ENCODE results near the gene ASAP2.
"Not testable (repeated sequence)": the region's sequence is repeated elsewhere in the genome, so short reads cannot be mapped to it uniquely, and the experiment has no call there.

The ASAP2 gene

GRCh38 chr2:9256570-9257043, 50.0 kb downstream of the ASAP2 start:
- no peak for DNase-seq

DNA sequence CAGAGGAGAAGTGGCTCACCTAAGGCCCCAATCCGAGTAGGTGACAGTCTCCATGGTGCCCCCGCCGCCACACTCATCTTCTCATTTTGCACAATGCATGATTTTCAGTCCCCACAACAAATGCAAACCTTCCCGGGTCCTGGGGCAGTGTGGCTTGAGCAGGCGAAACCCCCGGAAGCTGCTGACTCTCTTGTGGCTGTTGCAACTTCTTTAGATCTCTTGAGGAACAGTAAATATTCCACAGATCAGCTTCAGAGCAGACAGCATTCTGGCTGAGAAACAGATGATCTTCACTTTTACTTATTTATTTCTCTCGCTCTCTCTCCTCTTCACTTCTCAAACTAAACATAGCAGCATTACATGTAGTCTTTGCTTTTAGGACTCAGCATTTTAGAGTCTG, 51.9 kb downstream of the ASAP2 start:
- DNase-seq, result no peak

DNA sequence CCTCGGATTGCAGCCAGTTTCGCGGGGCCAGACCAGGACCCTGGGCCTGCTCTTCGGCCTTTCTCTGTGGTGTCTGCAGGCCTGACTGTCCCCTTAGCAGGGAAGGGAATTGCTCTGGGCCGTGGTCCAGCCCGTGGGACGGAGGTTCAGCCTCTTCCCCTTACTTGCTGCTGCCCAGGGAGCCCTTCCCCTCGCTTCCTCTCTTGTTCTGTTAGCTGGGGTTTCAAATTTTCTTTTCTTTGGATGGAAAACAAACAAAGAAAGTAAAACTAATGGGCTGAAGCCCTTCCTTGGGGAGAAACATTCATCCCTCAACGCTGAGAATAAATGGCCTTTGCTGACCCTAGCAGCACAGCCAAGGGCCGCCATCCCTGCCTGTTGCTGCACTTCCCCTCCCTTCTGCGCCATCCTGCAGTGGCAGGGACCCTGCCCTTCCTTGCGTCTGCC, 52.4 kb downstream of the ASAP2 start:
- DNase-seq, result no peak

GRCh38 chr2:9260464-9260918, 53.9 kb downstream of the ASAP2 start:
- DNase-seq, result no peak

DNA sequence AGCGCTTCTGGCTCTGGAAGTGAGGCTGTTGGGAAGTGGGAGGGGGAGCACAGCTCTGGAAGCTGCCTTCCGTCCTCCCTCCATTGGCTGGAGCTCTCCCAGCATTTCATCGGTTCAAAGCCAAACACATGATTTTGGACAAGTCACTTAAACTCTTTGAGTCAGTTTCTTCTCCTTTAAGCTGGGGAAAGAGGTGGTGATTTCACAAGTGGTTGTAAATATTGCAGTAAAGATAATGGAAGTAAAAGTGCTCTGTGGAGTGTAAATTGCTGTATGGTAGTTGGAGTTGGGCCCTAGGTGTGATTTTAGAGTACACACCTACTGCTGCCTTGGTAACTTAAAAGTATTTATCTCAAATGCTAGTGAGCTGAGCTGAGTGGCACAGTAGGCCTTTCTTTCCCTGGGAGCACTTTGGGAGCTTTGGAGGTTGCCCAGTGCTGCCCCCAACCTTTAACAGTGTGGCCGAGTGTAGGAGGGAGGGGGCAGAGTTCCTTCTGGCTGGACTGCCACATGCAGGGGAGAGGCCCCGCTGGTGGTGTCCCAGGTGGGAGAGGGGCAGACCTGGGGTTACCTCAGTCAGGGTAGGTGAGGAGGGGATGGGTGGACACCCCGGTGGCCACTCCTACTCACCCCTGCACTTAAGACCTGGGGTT, 54.7 kb downstream of the ASAP2 start:
- DNase-seq, result no peak

DNA sequence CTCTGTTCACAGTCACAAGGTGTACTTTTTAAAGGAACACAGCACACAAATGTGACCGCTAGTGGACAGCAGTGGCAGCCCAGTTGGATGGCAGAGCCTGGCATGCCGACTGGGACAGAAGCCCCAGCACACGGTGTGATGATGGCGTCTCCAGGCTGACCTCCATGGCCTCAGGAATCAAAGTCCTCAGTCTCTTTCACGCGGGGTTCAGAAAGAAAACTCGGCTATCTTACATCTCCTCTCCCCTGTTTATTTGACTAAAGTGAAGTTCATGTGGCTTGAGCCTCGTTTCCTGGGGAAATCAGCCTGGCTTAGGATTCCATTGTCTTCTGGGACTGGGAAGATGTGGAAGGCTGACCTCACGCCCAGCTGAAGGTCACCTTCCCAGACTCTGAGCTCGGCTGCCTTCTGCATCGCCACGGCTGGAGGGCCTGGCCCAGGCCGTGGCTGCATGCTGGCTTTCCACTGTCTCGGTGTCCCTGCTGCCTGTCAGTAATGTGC, 56.1 kb downstream of the ASAP2 start:
- DNase-seq, result no peak

- no peak for DNase-seq
Measured at GRCh38 chr2:9263428-9263827, 56.8 kb downstream of the ASAP2 start.

- no peak for DNase-seq
Measured at GRCh38 chr2:9264301-9264700, 57.7 kb downstream of the ASAP2 start.

- DNase-seq, result no peak
Measured at GRCh38 chr2:9266711-9267110, 60.1 kb downstream of the ASAP2 start.

GRCh38 chr2:9267286-9267685, 60.7 kb downstream of the ASAP2 start:
- DNase-seq, result not testable (repeated sequence)

DNA sequence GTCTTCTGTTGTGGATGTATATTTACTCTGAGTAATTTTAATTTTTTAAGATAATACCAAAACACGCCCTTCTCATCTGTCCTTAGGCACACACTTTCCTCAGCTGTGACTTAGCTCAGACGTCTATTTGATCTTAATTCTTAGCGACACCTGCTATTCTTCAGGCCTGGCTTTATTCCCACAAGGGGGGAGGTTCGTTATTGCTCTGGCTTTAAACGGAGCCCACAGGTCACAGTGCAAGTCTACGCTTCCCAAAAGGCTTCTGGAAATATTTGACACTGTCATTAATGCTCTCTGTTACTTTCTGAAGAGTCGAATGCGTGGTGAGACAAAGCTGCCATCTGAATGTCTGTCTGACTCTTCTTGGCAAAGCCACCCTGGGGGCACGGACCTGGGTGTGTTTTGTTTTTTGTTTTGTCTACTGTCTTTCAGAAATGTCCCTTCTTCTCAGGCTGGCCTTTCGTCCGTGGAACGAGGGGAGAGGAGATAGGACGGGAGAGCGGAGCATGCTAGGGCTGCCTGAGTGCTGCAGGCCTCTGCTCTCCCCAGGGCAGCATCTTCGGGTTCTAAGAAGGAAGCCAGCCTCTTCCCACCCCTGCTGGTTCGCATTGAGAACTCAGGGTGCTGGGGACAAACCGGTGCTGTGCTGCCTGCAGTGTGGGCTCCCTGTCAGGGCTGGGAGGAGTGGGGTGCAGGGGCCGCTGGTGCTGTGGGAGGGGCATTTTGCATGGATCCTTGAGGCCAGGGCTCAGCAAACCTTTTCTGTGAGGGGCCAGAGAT, 61.9 kb downstream of the ASAP2 start:
- no peak for DNase-seq

GRCh38 chr2:9269295-9269694, 62.7 kb downstream of the ASAP2 start:
- no peak for DNase-seq

DNA sequence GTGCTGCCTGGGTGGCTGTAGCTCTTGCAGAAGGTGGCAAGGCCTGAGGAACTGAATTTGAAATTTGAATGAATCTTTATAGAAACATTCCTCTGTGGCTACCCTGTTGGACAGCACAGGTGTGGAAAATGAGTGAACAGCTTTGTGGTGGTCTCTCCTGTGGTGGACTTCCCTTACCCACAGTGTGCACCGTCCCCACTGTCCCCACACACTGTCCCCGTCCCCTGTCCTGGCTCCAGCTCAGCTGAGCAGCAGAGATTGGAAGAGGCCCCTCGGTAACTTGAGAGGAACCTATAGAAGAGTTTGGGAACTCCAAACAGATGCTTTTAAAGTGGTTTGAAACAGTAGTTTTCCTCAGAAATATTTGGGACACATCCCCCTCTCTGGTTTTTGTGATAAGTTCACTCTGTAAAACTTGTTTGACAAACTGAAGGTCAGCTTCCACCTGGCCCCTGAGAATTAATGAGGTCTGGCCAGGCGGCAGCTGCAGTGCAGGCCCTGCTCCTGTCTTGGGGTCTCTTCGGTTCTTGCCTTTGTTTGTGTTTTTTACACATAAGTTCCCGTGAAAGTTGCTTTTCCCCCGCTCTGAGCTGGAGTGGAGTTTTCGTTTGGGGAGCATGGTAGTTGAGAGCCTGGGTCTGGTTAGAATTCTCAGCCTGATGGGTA, 63.2 kb downstream of the ASAP2 start:
- no peak for DNase-seq

DNA sequence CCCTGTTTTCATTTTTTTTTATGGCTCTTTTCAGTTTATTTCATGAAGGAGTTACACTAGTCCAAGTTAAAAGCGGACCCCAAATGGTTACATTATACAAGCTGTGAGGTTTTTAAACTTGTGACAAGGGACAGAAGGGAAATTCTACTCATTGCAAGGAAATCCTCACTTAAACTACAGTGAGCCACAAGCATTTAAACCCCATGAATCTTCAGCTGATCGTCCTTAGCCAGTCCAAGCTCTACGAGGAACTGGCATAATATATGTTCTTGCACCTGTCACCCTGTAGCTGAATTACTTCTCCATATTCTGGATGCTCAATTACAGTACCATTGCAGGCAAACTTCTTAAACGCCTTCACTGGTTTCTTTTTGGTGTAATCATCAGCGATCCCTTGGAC, 64.5 kb downstream of the ASAP2 start:
- DNase-seq, result no peak

DNA sequence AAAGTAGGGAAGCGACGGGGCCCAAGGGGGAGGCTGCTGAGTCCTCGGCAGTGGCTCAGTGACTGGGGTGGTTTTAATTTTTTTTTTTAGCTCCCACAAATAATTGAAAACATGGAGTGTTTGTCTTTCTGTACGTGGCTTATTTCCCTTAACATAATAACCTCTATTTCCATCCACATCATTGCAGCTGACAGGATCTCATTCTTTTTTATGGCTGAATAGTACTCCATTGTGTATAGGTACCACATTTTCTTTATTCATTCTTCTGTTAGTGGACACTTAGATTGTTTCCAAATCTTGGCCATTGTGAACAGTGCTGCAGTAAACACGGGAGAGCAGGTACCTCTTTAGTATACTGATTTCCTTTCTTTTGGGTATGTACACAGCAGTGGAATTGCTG, 65.1 kb downstream of the ASAP2 start:
- DNase-seq, result no peak

- no peak for DNase-seq
Measured at GRCh38 chr2:9273486-9274130, 67.0 kb downstream of the ASAP2 start.

GRCh38 chr2:9274701-9275343, 68.2 kb downstream of the ASAP2 start:
- DNase-seq, result no peak

DNA sequence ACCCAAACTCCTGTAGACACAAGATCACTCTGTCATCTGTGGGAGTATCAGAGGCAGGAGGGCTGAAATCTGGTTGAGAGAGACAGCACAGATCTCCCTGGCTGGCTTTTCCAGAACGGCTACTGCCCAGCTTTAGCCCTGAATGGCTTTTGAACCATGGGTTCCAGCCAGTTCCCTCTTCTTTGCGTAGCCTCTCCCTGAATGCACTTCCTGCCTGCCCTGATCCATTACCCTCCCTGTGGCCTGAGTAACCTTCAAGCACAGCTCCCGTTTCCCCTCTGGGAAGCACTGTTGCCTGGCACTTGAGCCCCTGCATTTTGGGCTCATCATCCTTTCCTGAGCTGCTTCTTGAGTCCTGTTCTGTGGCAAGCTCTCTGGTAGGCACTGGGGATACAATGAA, 68.8 kb downstream of the ASAP2 start:
- no peak for DNase-seq

DNA sequence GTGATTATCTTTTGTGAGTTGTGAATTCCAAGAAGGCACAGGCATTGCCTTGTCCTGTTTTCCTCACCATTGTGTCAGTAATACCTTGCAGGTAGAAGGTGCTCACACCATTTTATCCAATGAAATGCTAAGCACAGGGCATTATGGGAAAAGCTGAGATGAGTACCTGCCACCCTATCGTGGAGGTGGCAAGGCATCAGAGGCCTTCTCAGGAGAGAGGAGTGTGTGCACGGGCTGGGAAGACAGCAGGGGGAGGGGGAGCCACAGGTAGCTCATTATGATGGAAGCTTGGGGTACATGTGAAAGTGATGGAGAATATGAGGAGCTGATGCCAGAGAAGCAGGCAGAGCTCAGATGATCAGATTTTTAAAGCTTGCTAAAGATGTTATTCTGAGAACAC, 69.5 kb downstream of the ASAP2 start:
- no peak for DNase-seq

DNA sequence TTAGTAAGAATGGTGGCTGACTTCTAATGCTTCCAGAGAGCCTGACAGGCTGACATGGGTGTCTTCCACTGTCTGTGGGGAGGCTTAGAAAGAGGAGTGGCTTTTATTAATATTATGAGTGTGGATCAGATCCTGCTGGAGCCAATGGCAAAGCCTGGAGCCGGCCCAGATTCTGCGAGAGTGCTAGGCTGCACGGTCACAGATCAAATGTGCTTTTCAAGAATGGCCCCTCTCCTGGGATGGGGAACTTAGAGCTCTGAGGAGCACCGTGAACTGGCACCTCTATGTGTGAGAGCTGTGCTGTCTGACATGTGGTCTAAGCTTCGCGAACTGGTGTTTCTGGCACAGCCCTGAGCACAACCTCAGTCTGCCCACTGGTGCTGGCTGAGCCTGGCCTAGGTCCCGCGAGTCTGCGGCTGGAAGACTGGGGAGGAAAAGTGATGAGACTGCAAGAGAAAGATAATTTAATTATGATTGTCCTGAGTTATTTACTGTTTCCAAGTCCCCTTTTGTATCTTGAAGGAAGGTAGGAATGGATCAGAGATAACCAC, 70.4 kb downstream of the ASAP2 start:
- no peak for DNase-seq

DNA sequence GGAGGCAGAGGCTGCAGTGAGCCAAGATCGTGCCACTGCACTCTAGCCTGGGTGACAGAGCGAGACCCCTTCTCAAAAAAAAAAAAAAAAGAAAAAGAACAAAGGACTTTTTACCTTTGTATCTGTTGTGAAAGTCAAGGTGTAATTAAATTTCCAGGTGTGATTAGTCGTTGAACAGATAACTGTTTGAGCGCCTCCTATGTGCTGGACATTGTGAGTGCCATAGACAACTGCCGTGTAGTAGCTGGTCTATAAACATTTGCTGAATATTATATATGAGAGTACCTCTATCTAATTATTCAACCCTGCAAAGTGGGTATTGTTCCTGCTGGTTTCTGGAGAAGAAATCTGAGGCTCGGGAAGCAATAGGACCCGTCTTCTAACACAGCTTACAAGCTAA, 71.8 kb downstream of the ASAP2 start:
- DNase-seq, result no peak

DNA sequence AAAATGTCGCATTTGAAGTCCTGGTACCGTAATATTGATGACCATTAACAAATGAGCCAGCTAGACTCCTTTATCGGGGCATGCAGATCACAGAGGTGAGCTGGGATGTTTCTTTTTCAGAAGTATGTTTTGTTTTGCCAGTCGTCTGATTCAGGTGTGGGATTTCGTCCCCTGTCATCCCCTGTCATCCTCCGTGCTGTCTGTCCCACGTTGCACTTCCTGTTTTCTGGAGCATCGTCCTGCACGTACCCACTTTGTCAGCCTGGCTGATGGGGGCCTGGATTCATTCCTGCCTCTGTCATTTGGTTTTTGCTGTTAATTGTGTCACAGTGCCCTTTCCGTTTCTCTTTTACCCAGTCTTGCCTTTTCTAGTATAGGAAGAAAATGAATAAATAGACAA, 72.8 kb downstream of the ASAP2 start:
- DNase-seq, result no peak
